Epithelial cell of esophagus (primary cell): ENCODE data around the gene ANGEL1.

Source experiments
- DNase-seq: peaks from one replicate; pipeline ENCODE4 v3.0.0; 2010; ENCODE audit warnings: low read depth
- H3K4me3 ChIP-seq: 2 replicates; pipeline ENCODE4 v1.5.1; 2011; ENCODE audit warnings: mild to moderate bottlenecking, low read length, control low read depth
- CTCF ChIP-seq: IDR thresholded peaks from 2 replicates; pipeline ENCODE4 v1.5.1; 2011; ENCODE audit warnings: low read depth, mild to moderate bottlenecking, low read length, control low read depth, inconsistent platforms; ENCODE audit not compliant: insufficient read depth; ENCODE audit errors: missing control alignments

Gene ANGEL1

DNA sequence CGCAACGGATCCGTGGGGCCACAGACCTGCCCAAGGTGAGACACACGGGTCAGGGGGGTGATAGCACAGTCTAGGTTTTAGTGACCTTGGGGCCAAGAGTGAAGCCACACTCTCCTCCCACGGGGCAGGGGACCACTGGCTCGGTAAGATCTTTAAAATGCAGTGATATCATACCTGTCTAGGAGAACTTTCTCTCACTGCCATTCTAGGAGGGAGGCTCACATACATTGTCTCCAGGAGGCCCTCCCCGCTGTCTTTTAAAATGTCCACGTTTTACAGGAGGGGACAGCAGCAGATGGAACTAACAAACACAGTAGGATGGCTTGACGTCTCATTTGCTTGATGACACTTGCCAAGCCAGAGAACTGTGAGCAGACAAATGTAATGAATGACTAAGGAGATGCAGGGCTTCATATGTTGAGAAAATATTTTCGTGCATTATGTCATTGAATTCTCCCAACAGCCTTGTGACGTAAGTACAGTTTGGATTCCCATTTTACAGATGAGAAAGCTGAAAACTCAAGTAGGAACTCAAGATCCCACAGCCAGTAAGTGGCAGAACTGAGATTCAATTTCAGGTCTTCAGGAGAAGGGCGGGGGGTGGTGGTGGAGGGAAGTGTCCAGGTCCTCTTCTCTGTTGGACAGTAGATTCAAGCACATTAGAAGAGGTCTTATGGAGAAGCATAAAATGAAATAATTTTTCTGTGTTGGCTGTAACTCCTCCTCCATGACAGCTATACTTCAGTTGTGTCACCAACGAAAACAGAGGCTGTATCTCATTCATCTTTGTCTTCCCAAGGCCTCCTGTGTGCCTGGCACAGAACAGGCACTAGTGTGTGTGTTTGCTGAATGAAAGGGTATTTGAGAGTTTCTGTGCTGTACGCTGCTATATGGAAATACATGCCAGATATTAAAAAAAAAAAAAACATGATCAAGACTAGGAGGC is 49.3 kb downstream of the ANGEL1 start:
- H3K4me3 ChIP-seq, result no peak overlapping the region
- no peak for TF ChIP-seq CTCF
- DNase-seq, result no peak

DNA sequence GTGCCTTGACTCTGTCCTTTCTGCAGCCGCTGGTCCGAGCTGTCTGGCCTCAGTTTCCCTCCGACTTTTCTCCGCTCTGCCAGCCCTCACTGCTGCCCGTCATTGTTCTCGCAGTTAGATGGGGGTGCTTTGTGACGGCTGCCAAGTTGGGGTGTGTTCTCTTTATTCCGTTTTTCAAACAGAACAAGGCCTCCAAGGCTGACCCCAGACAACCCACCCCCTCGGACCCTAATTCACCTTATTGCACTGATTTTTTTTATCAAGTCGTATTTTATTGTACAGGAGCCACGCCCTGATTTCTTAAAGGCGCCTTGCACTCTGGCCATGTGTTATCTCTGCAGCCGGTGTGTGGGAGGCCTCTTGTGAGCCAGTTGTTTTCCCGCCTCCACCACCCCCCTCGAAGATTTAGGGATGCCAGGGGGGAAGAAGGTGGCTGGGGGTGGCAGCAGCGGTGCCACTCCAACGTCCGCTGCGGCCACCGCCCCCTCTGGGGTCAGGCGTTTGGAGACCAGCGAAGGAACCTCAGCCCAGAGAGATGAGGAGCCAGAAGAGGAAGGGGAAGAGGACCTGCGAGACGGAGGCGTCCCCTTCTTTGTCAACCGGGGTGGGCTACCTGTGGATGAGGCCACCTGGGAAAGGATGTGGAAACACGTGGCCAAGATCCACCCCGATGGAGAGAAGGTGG is 50.1 kb downstream of the ANGEL1 start:
- peak overlapping the region; percentile 32 for H3K4me3 ChIP-seq
- no peak for DNase-seq
- TF ChIP-seq CTCF, result no peak

DNA sequence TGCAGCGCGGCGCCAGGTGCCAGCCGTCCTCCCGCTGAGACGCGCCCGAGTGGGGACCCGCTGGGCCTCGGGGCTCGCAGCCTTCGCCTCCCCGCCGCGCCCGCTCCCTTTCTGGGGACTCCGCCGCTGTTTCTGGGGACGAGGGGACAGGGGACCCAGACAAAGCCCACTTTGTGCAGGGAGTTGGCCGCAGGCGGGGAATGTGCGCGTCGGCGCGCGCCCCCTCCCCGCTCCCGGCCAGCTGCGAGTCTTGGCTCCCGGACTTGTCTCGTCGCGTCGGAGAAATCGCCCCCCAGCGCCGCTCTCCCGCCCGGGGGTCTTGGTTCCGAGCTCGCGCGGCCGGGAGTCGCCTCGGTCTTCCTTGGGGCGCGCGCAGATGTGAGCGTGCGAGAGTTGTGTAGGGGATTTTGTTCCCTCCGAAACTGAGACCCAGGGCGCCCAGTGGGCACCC is 50.7 kb downstream of the ANGEL1 start:
- TF ChIP-seq CTCF, result no peak
- no peak for DNase-seq
- H3K4me3 ChIP-seq, result peak overlapping the region; percentile 32

DNA sequence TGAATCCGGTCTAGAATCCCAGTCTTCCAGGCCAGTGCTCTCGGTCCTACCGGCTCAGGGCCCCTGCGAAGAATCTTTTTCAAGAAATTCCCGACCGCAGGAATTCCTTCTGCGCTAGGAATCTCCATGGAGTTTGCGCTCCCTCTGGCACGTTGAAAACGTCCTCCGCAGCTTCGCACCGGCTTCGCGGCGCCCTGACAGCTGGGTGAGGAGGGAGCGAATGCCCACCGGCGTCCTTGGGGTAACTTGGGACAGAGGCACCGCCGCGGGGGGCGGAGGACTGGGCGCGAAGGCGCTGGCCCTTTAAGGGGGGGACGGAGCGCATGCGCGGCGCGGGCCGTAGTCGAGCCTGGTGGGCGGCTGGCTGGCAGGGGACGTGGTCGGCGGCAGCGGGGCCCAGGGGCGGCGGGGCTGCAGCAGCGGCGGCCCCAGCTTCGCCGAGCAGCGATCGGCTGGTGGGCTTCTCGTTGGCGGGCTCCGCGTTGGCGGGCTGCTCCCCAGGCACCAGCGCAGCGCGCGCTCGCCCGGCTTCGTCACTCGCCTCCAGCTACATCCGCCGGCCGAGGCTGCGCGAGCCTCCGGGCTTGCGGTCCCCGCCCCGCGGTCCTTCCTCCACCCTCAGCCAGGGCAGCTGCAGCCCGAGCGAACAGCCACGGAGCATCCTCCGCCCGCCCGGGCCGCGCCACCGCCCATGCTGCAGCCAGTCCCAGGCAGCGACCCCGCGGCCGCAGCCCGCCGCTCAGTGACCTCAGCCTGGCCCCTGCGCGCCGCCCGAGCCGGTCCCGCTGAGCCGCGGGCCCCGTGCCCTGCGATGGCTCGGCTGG is 51.3 kb downstream of the ANGEL1 start, which contains the start of gene VASH1:
TSS of gene VASH1 (plus strand) at position 333 of the 824 bp plus-strand sequence. CDS start 1,354 bp downstream, outside the sequence.
- peak within 1 kb of the TSS; percentile 34 for H3K4me3 ChIP-seq
- no peak for TF ChIP-seq CTCF
- DNase-seq, result peak; percentile 51

DNA sequence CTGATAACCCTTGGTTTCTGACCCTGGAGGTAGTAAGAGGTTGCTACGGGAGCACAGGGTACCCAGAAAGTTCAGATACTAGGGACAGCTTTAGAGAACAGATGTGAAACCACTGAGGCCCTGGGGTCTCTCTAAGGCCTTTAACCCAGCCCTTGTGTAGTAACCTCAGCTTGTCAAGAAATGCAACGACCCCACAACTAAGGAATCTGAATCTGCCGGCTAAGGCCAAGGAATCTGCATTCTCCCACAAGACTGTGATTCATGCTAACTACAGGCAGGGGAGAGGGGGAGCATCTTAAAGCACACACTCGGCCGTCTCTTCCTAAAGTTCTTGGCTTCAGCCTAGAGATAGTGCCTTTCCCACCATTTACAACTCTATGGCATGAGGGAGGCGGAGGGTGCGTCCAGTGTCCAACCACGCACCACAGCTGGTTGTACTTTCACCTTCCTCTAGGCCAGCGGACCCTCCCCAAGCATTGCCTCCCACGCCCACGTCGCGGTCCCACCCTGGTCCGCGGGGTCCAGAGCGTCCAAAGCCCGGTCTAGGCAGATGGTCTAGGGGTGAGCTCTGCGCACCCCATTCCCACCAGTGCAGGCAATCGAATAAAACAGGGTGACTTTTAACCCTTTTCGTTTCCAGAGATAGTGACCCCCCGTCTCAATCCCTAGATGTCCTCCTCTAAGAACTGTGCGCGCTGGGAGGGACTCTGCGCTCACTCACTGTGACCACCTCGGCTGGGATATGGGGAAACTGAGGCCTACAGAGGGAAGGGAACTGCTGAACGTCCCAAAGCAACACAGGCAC is 52.1 kb downstream of the ANGEL1 start:
- TF ChIP-seq CTCF, result no peak
- DNase-seq, result no peak
- peak overlapping the region; percentile 34 for H3K4me3 ChIP-seq

DNA sequence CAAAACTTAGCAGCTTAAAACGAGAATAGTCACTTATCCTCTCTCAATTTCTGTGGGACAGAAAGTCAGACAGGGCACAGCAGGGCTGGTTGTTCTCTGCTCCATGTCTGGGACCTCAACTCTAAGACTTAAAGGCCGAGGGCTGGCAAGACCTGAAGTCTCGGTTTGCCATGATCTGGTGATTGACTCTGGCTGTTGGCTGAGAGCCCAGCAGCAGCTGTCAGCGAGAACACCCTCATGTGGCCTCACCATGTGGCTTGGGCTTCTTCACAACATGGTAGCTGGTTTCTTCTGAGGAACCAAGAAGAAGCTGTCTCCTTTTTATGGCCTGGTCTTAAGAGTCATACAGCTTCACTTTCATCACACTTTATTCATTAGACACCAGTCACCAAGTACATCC is 53.1 kb downstream of the ANGEL1 start:
- TF ChIP-seq CTCF, result no peak
- DNase-seq, result no peak
- H3K4me3 ChIP-seq, result no peak overlapping the region
